ENCODE results near the gene MID1.

The MID1 gene

DNA sequence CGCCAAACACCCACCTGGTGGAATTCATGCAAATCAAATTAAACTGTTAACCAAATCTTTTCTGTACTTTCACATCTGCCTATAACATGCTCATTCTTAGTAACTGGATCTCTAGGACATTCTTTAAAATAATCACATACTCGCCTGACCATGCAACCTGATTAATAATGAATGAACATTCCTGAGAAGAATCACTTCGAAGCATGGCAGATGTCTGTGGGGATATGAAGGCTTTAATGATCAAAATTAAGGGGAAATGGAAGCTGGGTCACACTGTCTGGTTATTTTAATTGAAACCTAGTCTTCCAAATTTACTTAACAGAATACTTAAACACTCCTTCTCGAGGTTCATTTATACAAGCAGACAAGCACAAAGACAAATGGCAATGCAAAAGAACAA is 44.2 kb downstream of the MID1 start:
- no peak overlapping the region for H3K4me3 ChIP-seq (ENCODE audit: low read length, poor library complexity, severe bottlenecking)
- H3K4me1 ChIP-seq (ENCODE audit: insufficient read depth, low read length, poor library complexity, severe bottlenecking) = no peaks in the 10 kb centered on the region
- H3K9me2 ChIP-seq (replicated peaks; ENCODE audit: low read depth, low read length) = no peaks in the 10 kb centered on the region
- no peaks in the 10 kb centered on the region for H3K27me3 ChIP-seq (ENCODE audit: insufficient read depth, low read length, poor library complexity, severe bottlenecking)
- TF ChIP-seq, protein P1, sequence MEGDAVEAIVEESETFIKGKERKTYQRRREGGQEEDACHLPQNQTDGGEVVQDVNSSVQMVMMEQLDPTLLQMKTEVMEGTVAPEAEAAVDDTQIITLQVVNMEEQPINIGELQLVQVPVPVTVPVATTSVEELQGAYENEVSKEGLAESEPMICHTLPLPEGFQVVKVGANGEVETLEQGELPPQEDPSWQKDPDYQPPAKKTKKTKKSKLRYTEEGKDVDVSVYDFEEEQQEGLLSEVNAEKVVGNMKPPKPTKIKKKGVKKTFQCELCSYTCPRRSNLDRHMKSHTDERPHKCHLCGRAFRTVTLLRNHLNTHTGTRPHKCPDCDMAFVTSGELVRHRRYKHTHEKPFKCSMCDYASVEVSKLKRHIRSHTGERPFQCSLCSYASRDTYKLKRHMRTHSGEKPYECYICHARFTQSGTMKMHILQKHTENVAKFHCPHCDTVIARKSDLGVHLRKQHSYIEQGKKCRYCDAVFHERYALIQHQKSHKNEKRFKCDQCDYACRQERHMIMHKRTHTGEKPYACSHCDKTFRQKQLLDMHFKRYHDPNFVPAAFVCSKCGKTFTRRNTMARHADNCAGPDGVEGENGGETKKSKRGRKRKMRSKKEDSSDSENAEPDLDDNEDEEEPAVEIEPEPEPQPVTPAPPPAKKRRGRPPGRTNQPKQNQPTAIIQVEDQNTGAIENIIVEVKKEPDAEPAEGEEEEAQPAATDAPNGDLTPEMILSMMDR (conservative IDR thresholded peaks at IDR 0.05; ENCODE audit: low read length) = no peak
- TF ChIP-seq EZH2phosphoT487 (IDR thresholded peaks at IDR 0.05; ENCODE audit: borderline replicate concordance) = no peak
- no peak overlapping the region for H2AFZ ChIP-seq (ENCODE audit: low read length)
- H3K79me2 ChIP-seq (ENCODE audit: insufficient read depth, low read length) = no peaks in the 10 kb centered on the region
- H3K4me2 ChIP-seq (ENCODE audit: low read depth, low read length, poor library complexity, severe bottlenecking) = no peak overlapping the region
- H3F3A ChIP-seq (ENCODE audit: low read depth) = no peaks in the 10 kb centered on the region
- H4K20me1 ChIP-seq (ENCODE audit: insufficient read depth, low read length, poor library complexity, severe bottlenecking) = no peaks in the 10 kb centered on the region
- no peak overlapping the region for H3K9ac ChIP-seq (ENCODE audit: low read depth, low read length, poor library complexity, severe bottlenecking)
- no peaks in the 10 kb centered on the region for H3K36me3 ChIP-seq (ENCODE audit: insufficient read depth, low read length)
- H3K9me3 ChIP-seq (ENCODE audit: insufficient read depth, low read depth, low read length) = no peaks in the 10 kb centered on the region

DNA sequence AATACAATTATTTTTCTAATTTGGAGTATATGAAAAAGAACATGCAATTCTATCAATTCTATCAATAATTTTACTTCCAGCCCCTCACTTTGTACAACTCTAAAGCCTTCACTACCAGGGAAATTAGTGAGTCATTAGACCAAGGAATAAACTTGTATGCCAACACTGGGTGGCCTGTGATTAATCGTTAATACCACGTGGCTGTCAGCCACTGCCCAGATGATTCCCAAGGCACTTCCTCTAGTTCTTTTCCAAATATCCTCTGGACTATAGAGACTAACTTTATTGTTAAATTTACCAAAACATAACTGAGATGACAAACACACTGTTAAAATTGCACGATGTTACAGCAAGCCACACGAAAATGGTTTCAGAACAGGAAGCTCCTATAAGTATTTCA is 45.7 kb downstream of the MID1 start:
- no peaks in the 10 kb centered on the region for H3K36me3 ChIP-seq (ENCODE audit: insufficient read depth, low read length)
- H3K27me3 ChIP-seq (ENCODE audit: insufficient read depth, low read length, poor library complexity, severe bottlenecking) = no peaks in the 10 kb centered on the region
- no peaks in the 10 kb centered on the region for H4K20me1 ChIP-seq (ENCODE audit: insufficient read depth, low read length, poor library complexity, severe bottlenecking)
- H3K9me3 ChIP-seq (ENCODE audit: insufficient read depth, low read depth, low read length) = no peaks in the 10 kb centered on the region
- TF ChIP-seq, protein P1 (conservative IDR thresholded peaks at IDR 0.05; ENCODE audit: low read length) = no peak
- no peak for TF ChIP-seq EZH2phosphoT487 (IDR thresholded peaks at IDR 0.05; ENCODE audit: borderline replicate concordance)
- H3F3A ChIP-seq (ENCODE audit: low read depth) = no peaks in the 10 kb centered on the region
- H3K4me3 ChIP-seq (ENCODE audit: low read length, poor library complexity, severe bottlenecking) = no peak overlapping the region
- no peak overlapping the region for H3K9ac ChIP-seq (ENCODE audit: low read depth, low read length, poor library complexity, severe bottlenecking)
- H3K9me2 ChIP-seq (replicated peaks; ENCODE audit: low read depth, low read length) = no peaks in the 10 kb centered on the region
- no peaks in the 10 kb centered on the region for H3K79me2 ChIP-seq (ENCODE audit: insufficient read depth, low read length)
- H3K4me1 ChIP-seq (ENCODE audit: insufficient read depth, low read length, poor library complexity, severe bottlenecking) = no peaks in the 10 kb centered on the region
- no peak overlapping the region for H2AFZ ChIP-seq (ENCODE audit: low read length)
- no peak overlapping the region for H3K4me2 ChIP-seq (ENCODE audit: low read depth, low read length, poor library complexity, severe bottlenecking)

DNA sequence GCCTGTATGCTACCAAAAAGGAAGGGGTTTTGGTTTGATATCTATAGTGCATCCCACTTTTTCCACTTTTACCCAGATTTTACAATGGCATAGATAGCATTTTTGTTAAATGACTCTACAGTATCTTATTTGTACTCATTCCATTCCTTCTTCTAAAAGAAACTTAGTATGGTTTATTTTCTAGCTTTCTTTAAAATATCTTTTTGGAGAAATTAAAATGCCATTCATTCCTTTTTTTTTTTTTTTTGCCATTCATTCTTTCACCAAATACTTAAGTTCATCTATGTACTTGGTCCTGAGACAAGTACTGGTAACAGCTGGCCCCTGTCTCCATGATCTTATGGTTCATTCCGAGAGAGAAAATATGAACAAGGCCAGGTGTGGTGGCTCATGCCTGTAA is 49.1 kb downstream of the MID1 start:
- no peaks in the 10 kb centered on the region for H3K9me3 ChIP-seq (ENCODE audit: insufficient read depth, low read depth, low read length)
- no peak overlapping the region for H3K4me2 ChIP-seq (ENCODE audit: low read depth, low read length, poor library complexity, severe bottlenecking)
- H3K9ac ChIP-seq (ENCODE audit: low read depth, low read length, poor library complexity, severe bottlenecking) = no peak overlapping the region
- no peaks in the 10 kb centered on the region for H3K4me1 ChIP-seq (ENCODE audit: insufficient read depth, low read length, poor library complexity, severe bottlenecking)
- no peak overlapping the region for H2AFZ ChIP-seq (ENCODE audit: low read length)
- no peaks in the 10 kb centered on the region for H3K79me2 ChIP-seq (ENCODE audit: insufficient read depth, low read length)
- H3K4me3 ChIP-seq (ENCODE audit: low read length, poor library complexity, severe bottlenecking) = no peak overlapping the region
- no peak for TF ChIP-seq EZH2phosphoT487 (IDR thresholded peaks at IDR 0.05; ENCODE audit: borderline replicate concordance)
- TF ChIP-seq, protein P1 (conservative IDR thresholded peaks at IDR 0.05; ENCODE audit: low read length) = no peak
- H3K36me3 ChIP-seq (ENCODE audit: insufficient read depth, low read length) = no peaks in the 10 kb centered on the region
- no peaks in the 10 kb centered on the region for H3K9me2 ChIP-seq (replicated peaks; ENCODE audit: low read depth, low read length)
- H3F3A ChIP-seq (ENCODE audit: low read depth) = no peaks in the 10 kb centered on the region
- no peaks in the 10 kb centered on the region for H4K20me1 ChIP-seq (ENCODE audit: insufficient read depth, low read length, poor library complexity, severe bottlenecking)
- H3K27me3 ChIP-seq (ENCODE audit: insufficient read depth, low read length, poor library complexity, severe bottlenecking) = no peaks in the 10 kb centered on the region
